ENCODE data around the gene USP15.

DNA sequence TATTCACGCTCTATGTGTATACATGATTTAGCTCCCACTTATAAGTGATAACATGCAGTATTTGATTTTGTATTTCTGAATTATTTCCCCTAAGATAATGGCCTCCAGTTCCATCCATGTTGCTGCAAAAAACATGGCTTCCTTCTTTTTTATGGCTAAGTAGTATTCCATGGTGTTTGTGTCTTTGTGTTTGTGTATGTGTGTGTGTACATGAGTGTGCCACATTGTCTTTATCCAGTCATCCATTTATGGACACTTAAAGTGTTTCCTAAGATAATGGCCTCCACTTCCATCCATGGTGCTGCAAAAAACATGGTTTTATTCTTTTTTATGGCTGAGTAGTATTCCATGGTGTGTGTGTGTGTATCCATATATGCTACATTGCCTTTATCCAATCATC lies 25.1 kb downstream of the USP15 start:
- TF ChIP-seq, protein P1, sequence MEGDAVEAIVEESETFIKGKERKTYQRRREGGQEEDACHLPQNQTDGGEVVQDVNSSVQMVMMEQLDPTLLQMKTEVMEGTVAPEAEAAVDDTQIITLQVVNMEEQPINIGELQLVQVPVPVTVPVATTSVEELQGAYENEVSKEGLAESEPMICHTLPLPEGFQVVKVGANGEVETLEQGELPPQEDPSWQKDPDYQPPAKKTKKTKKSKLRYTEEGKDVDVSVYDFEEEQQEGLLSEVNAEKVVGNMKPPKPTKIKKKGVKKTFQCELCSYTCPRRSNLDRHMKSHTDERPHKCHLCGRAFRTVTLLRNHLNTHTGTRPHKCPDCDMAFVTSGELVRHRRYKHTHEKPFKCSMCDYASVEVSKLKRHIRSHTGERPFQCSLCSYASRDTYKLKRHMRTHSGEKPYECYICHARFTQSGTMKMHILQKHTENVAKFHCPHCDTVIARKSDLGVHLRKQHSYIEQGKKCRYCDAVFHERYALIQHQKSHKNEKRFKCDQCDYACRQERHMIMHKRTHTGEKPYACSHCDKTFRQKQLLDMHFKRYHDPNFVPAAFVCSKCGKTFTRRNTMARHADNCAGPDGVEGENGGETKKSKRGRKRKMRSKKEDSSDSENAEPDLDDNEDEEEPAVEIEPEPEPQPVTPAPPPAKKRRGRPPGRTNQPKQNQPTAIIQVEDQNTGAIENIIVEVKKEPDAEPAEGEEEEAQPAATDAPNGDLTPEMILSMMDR (IDR thresholded peaks at IDR 0.05; ENCODE audit: extremely low read depth in 1 of 2, insufficient read depth in 1 of 2, low read depth in 1 of 2, low read length in 2 of 2) = no peak
- TF ChIP-seq EZH2 (IDR thresholded peaks at IDR 0.05; ENCODE audit: borderline replicate concordance, low read depth, low read length, severe bottlenecking) = no peak
- TF ChIP-seq MYC (IDR thresholded peaks at IDR 0.05; ENCODE audit: low read depth, low read length) = no peak
- TF ChIP-seq POLR2A (IDR thresholded peaks at IDR 0.05; ENCODE audit: low read depth, low read length) = no peak

Measured in endothelial cell of umbilical vein (primary cell).